Prostate gland (tissue), 2 donors: ENCODE data around the gene FHIP1B.

Experiments
- POLR2A ChIP-seq: fragments of 450-650 bp; IDR thresholded peaks from one replicate; pipeline ENCODE4 v1.6.1; 2016; ENCODE audit warnings: antibody characterized with exemption, mild to moderate bottlenecking
- POLR2AphosphoS5 ChIP-seq: sonication (generic); formaldehyde crosslinking; IDR thresholded peaks from one replicate; pipeline ENCODE4 v1.6.1; 2017; ENCODE audit warnings: antibody characterized with exemption
- TF ChIP-seq, protein P1 (sequence below), 4 experiments: fragments of 200-600 bp in 2 of 4; fragments of 450-650 bp in 2 of 4; sonication (generic) in 2 of 4; IDR thresholded peaks; 1 replicate in 3 of 4; 2 replicates in 1 of 4; pipeline ENCODE4 v1.5.1; 2016 to 2019; ENCODE audit warnings: antibody characterized with exemption in 4 of 4, mild to moderate bottlenecking in 2 of 4, moderate library complexity in 2 of 4

DNA sequence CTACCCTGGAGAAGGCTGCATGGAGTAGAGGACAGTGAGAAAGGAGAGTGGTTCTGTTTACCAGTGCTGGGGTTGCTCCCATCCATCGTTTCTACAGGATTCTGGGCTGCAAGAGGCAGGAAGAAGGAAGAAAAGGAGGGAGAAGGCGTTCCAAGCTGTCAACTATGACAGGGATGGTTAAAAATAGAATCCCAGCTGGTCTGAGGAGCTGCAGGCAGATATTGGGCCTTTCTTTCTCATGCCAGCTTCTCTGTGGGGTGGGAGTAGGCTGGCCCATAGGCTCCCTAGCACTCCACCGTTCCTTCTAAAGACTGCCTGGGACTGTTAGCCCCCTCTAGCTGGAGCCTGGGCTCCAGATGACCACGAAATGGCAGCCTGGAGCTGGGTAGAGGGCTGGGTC, 38.8 kb upstream of the FHIP1B start:
- TF ChIP-seq, protein P1, sequence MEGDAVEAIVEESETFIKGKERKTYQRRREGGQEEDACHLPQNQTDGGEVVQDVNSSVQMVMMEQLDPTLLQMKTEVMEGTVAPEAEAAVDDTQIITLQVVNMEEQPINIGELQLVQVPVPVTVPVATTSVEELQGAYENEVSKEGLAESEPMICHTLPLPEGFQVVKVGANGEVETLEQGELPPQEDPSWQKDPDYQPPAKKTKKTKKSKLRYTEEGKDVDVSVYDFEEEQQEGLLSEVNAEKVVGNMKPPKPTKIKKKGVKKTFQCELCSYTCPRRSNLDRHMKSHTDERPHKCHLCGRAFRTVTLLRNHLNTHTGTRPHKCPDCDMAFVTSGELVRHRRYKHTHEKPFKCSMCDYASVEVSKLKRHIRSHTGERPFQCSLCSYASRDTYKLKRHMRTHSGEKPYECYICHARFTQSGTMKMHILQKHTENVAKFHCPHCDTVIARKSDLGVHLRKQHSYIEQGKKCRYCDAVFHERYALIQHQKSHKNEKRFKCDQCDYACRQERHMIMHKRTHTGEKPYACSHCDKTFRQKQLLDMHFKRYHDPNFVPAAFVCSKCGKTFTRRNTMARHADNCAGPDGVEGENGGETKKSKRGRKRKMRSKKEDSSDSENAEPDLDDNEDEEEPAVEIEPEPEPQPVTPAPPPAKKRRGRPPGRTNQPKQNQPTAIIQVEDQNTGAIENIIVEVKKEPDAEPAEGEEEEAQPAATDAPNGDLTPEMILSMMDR (IDR thresholded peaks at IDR 0.05) = no peak
- no peak for TF ChIP-seq POLR2A
- no peak for TF ChIP-seq POLR2AphosphoS5
